HG02642 (cell line): ENCODE results near the gene GPR135.
A peak's percentile ranks its signal among the peaks of the same experiment; 100 is the strongest.

Source experiments
- ATAC-seq: cut with Tn5 transposase; IDR thresholded peaks from one replicate; pipeline ENCODE4 v1.9.1; 2021; ENCODE audit warnings: mild to moderate bottlenecking; ENCODE audit not compliant: unreplicated experiment, poor library complexity

GPR135 gene

GRCh38 chr14:59465316-59466135, at the start of gene GPR135:
Gene GPR135, minus strand, starts transcription at chr14:59465380. Its CDS starts 154 bp downstream, at chr14:59465226.
- ATAC-seq = peak; percentile 34

- no peak for ATAC-seq
Measured at GRCh38 chr14:59511916-59512575, 46.9 kb upstream of the GPR135 start.

GRCh38 chr14:59510966-59511365, 45.8 kb upstream of the GPR135 start:
- no peak for ATAC-seq

- ATAC-seq = no peak
Measured at GRCh38 chr14:59510001-59510400, 44.8 kb upstream of the GPR135 start.

GRCh38 chr14:59509101-59509500, 43.9 kb upstream of the GPR135 start:
- no peak for ATAC-seq

GRCh38 chr14:59507752-59508103, 42.5 kb upstream of the GPR135 start:
- ATAC-seq = no peak

- ATAC-seq = peak; percentile 90
Measured at GRCh38 chr14:59507063-59507751, 42.0 kb upstream of the GPR135 start.

- ATAC-seq = no peak
Measured at GRCh38 chr14:59503256-59503655, 38.1 kb upstream of the GPR135 start.

GRCh38 chr14:59500732-59501131, 35.6 kb upstream of the GPR135 start:
- ATAC-seq = no peak

- no peak for ATAC-seq
Measured at GRCh38 chr14:59492384-59492783, 27.2 kb upstream of the GPR135 start.

- ATAC-seq = no peak
Measured at GRCh38 chr14:59490756-59491155, 25.6 kb upstream of the GPR135 start.

- peak; percentile 52 for ATAC-seq
Measured at GRCh38 chr14:59484639-59485175, 19.5 kb upstream of the GPR135 start.

- ATAC-seq = peak; percentile 91
Measured at GRCh38 chr14:59483819-59484638, 18.8 kb upstream of the GPR135 start, which contains the start of the genes JKAMP and L3HYPDH. Gene JKAMP, plus strand, starts transcription at chr14:59484517. Its CDS starts 73 bp downstream, at chr14:59484590. Gene L3HYPDH, minus strand, starts transcription at chr14:59484408. Its CDS starts 92 bp downstream, at chr14:59484316.

GRCh38 chr14:59483363-59483762, 18.2 kb upstream of the GPR135 start:
- no peak for ATAC-seq

- no peak for ATAC-seq
Measured at GRCh38 chr14:59482541-59483331, 17.6 kb upstream of the GPR135 start.

- no peak for ATAC-seq
Measured at GRCh38 chr14:59481871-59482540, 16.8 kb upstream of the GPR135 start.

GRCh38 chr14:59481407-59481806, 16.2 kb upstream of the GPR135 start:
- no peak for ATAC-seq

- no peak for ATAC-seq
Measured at GRCh38 chr14:59480166-59480565, 15.0 kb upstream of the GPR135 start.

- no peak for ATAC-seq
Measured at GRCh38 chr14:59478540-59478939, 13.4 kb upstream of the GPR135 start.
